GM21360 (cell line): Measurements from ENCODE around the gene HABP4.

Experiments
- ATAC-seq: cut with Tn5 transposase; IDR thresholded peaks from one replicate; pipeline ENCODE4 v1.9.1; 2021; ENCODE audit warnings: mild to moderate bottlenecking, moderate library complexity; ENCODE audit not compliant: unreplicated experiment

HABP4 gene

GRCh38 chr9:96449845-96450612, at the start of gene HABP4:
HABP4 (plus strand) TSS chr9:96450169; CDS start chr9:96450280, 111 bp downstream.
- peak; percentile 96 for ATAC-seq

- no peak for ATAC-seq
Measured at GRCh38 chr9:96408409-96409280, 41.3 kb upstream of the HABP4 start.

- ATAC-seq = no peak
Measured at GRCh38 chr9:96411129-96411838, 38.7 kb upstream of the HABP4 start.

- ATAC-seq = no peak
Measured at GRCh38 chr9:96412174-96412913, 37.6 kb upstream of the HABP4 start.

GRCh38 chr9:96413302-96414221, 36.4 kb upstream of the HABP4 start:
- peak; percentile 25 for ATAC-seq

GRCh38 chr9:96417051-96417586, 32.9 kb upstream of the HABP4 start:
- no peak for ATAC-seq

- ATAC-seq = no peak
Measured at GRCh38 chr9:96417661-96418082, 32.3 kb upstream of the HABP4 start.

- ATAC-seq = peak; percentile 56
Measured at GRCh38 chr9:96418083-96418919, 31.7 kb upstream of the HABP4 start, which contains the start of gene ZNF367. ZNF367 (minus strand) TSS chr9:96418370; CDS start chr9:96418032, 338 bp downstream.

GRCh38 chr9:96418920-96419690, 30.9 kb upstream of the HABP4 start:
- peak; percentile 37 for ATAC-seq

GRCh38 chr9:96419691-96419969, 30.3 kb upstream of the HABP4 start:
- no peak for ATAC-seq

- no peak for ATAC-seq
Measured at GRCh38 chr9:96420468-96421219, 29.3 kb upstream of the HABP4 start.

GRCh38 chr9:96423322-96423984, 26.5 kb upstream of the HABP4 start:
- ATAC-seq = no peak

- no peak for ATAC-seq
Measured at GRCh38 chr9:96423985-96424336, 26.0 kb upstream of the HABP4 start.

- ATAC-seq = no peak
Measured at GRCh38 chr9:96425500-96426169, 24.3 kb upstream of the HABP4 start.

- no peak for ATAC-seq
Measured at GRCh38 chr9:96429732-96430131, 20.2 kb upstream of the HABP4 start.

GRCh38 chr9:96430377-96430776, 19.6 kb upstream of the HABP4 start:
- no peak for ATAC-seq
